ENCODE results near the gene RAD18.

RAD18 gene

DNA sequence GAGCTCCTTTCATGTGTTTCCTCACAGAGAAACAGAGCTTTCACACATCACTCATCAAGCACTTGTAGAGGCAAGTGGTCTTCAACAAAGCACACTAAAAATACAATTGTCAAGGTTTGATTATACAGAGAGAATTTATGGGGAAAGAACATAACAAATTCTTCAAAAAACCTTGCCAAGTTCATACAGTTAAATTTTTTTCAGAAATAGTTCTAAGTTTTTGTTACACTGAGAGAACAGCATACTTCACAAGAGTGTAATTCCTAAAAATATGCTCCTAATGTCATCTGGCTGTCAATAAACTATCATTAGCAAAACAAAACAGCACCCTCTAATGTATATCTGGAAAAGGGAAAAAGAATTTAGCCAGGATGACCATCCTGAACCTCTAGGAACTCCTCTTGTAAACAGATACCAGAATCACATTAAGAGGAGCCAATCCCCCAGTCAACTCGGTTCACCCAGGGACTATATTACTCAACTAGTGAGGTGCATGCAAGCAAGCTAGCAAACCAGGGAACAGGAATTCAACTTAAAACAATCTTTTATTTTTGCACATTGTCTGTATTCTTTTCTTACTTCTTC is 63.3 kb downstream of the RAD18 start:
- DNase-seq (ENCODE audit: low read depth) = no peak

DNA sequence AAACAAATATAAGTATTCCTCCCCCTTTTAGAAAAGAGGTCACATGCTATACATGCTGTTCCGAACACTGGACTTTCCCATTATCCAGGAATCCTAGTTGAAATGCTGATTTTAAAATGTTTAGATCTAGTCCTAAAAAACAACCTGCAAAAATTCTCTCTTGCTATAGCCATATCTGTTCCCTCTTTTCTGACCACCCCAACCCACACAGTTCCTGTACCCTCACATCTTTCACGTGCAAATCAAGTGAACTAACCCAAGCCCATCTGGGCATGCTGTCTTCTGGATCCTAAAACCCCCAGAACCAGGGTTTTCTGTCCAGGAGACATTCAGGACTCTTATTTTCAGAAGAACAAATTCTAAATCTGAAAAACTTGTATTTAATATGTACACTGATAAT is 67.4 kb downstream of the RAD18 start:
- DNase-seq (ENCODE audit: low read depth) = no peak

DNA sequence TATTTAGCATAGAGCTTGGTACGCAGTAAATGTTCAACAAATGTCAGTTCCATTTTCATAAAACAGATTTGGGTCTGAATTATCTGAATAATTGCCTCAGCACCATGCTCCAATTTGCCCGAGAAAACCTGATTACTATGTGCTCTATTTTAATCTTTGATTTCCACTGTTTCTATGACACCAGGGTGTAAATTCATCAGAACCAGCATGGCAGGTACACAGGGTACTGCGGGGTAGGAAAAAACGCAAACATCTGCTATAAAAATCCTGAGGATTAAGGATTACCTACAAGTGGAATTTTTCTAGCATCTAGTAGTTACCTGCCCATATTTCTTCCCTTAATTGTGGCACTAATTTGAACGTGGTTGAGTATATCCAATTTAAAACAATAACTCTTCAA is 70.3 kb downstream of the RAD18 start:
- DNase-seq (ENCODE audit: low read depth) = no peak

DNA sequence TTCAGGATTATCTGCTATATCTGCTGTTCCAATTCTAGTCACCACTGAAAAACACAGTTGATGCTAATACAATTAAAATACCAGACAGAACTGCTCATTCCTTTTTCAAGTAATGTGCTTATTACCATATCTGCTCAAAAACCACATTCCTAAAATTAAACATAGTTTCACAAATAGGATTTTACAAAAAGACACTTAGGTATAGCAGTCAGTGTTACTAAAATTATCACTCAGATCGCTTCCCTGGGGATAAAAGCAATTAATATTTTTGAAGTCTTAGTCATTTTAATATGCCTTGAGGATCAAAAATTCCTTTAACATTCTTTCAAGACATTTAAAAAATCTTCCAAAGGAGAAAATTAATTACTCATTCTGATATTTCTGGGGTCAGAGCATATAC is 71.5 kb downstream of the RAD18 start:
- no peak for DNase-seq (ENCODE audit: low read depth)

DNA sequence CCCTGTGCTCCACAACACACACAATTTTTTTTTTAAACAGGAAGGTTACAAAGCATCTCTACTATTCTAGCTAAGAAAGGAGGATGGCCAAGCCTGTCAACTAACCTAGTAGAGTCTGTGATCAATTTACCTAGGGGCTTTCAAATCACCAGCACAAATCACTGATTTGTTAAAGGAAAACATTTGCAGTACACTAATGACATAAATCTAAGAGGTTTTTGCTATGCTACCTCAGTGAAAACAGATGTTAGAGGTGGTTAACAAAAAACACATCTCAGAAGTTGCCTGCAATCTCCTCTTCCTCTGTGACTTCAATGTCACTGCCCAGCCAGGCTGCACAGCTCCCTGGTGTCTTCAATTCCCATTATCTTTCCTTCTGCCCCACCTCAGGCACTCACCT is 72.0 kb downstream of the RAD18 start:
- DNase-seq (ENCODE audit: low read depth) = no peak

DNA sequence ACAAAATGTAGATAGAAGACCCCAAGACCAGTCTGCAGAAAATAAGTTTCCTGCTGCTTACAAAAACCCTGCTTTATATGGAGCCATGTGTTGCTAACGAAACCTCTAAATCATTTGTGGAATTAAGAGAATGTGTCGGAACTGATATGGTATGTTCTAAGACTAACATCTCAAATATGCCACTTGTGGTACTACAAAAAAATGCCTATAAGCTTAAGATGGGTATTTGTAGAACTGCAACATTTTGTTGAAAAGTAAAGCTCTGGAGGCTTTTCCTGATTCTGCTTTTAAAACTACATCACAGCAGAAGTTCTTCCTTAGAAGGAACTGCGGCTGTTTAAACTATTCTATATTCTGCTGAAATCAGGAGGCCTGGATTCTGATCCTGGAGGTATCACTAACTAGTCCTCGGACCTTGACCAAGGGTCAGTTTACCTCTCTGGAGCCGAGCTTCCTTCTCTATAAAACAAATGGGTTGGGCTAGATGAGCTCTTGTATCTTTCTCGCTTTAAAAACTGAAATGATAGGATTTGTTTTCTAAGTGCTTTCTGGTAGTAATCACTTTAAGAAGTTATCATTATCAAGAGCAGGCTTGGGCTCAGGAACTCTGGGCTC is 74.9 kb downstream of the RAD18 start:
- no peak for DNase-seq (ENCODE audit: low read depth)

DNA sequence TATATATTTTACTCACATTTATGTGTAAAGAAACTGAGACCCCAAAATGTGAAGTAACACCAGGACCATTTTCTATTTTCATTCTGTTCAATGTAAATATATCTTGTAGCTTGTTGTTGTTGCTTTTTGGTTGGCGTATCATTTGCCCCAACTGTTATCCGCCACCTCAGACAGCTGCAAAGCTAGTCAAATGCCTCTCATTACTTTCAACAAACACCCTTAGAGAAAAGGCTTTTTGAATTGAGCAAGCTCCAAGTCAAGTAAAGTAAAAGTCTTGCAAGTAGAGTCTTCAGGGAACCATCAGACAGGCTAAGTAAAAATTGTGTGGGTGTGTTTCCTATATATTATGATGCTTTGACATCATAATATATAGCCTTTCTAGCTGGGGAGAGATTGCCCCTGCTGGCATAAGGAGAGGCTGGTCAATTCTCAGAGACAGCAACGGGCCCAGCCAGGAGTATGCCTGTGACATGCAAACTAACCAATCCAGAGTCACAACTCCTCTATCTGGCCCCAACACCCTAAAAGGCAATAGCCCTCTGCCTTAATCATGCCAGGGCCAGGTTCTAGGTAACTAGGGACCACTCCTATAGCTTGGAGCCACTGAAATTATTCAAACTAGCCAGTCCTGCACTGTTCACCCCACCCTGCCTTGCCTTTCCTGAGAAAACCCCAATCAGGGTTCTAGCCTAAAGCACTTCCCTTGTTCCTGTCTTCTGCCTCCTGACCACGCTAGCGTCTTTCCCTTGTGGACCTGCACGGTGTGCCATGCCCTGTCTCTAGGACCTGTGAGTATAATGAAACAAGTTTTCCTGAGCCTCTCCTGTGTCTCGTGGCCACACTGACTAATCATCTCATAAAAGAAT is 75.6 kb downstream of the RAD18 start:
- DNase-seq (ENCODE audit: low read depth) = no peak

DNA sequence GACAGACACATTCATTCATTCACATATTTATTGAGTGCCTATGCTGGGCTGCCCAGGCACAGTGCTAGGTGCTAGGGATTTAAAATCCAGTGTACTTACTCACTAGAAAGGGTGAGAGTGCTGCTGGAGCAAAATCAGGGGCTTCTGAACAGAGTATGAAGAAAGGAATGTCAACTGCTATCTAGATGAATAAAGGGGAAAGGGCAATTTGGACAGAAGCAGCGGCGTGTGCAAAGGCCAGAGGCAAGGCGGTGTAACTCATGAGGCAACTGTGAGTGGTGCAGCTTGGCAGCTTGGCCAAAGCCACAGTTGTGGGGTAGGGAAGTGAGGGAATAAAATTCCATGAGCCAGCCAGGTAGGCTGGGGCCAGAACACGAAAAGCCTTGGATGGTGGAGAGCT is 76.7 kb downstream of the RAD18 start:
- no peak for DNase-seq (ENCODE audit: low read depth)

DNA sequence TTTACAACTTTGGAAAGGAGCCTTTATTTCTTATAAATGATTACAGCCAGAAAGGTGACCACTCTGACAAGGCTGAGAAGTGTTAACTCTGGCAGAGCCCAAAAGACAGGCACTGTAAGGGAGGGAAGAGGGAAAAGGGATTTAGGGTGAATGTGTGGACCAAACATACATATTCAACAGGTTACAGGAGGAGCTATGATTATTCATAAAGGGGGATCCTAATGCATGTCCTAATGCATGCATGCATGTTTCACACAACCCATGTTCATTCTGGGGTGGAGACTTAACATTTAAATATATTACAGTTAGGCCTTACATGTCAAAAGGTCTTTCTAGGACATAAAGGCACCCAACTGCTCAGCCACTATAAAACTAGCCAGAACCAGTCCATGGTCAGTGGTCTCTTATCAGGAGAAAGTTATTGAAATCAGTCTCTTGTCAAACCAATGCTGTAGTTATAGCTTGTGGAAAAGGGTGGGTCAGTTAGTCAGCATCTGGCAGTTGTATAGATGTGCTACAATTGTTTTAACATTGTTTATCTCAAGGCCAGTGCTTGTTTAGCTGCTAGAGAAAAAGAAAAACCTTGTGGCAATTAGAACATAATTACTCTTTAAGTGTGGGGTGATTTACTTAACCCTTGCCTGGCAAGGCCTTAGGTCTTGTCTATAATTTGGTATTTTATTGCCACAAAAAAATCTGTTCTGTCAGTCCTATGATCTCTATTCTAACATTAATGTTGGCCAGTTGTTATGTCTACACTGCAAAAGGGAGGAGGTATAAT is 77.5 kb downstream of the RAD18 start:
- no peak for DNase-seq (ENCODE audit: low read depth)

DNA sequence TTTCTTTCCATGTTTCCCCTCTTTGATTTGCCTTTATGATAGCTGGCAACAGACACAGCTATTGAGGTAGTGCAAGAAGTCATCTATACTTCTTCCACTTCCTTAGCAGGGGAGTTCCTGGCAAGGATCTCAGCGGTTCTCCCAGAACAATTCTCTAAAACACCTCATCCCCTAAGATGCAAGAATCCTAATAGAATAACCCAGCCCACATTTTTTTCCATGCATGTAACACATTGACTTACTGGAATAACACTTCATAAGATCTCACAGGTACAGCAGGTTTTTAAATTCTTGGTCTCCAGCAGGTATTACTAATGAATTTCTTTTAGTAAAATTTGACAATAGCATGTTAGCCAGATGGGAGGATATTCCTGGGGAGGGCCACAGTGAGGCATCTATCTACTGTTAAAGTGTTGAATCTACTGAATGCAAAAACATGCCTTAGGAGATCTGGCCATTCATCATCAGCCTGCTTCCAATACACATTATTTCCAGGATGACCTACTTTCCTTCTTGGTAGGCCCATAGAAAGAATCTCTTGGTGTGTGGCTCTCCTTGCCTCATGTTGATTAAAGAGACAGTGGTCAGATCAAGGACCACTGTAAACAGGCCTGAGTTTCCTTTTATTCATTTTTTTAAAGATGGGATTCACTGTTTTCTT is 78.5 kb downstream of the RAD18 start:
- no peak for DNase-seq (ENCODE audit: low read depth)

DNA sequence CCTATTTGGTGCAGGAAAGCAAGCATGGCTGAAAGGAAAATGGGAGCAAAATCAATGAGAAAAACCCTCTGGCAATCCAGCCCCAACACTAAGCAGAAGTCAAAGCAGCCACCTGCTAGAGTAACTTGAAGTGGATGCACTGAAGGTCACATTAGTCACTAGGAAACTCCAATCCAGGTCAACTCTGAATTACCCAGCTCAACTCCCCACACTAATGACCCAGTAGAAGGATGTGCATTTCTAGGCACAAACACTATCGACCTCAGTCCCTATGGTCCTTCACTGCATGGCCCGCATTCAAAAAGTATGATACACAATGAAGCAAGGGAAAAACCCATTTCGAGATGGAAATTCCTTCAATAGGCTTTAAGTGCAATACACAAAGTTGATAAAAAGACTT is 80.6 kb downstream of the RAD18 start:
- no peak for DNase-seq (ENCODE audit: low read depth)

DNA sequence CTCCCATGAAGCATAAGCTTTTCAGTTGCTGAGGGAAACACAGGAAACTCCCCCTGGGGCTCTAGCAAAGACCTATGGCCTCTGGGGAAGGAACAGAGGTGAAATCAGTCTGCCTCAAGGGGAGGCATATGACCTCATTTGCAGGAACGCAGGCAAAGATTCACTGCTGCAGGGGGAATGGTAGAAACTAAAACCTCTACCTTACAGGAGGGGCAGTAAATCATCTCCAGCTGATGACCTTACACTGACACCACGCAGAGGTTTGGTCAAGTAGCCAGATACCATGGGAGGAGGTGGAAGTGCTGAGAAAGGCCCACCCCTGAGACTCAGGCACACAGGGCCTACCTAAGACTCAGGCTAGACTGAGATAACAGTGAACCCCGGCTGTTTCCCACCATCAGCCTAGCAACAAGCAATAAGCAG is 81.1 kb downstream of the RAD18 start:
- no peak for DNase-seq (ENCODE audit: low read depth)

DNA sequence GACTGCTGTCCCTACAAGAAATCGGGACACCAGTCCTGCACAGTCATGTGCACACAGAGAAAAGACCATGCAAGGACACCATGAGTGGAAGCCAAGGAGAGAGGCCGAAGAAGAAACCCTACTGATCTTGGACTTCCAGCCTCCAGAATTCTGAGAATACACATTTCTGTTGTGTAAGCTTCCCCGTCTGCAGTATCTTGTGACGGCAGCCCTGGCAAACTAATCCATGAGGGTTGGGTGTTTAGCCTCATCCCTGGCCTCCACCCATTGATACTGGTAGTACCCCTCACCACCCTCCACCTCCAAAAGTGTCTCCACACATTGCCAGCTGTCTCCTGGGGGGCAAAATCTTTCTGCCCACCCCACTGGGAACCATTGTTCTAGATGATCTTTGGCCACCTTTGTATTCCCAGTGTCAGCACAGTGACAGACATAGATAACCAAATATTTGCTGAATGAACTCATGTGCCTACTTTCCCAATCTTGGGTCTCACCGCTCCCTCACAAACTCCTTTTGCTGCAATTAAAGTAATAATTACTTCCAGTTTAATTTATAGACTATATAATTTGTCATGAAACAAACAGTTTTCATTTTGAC is 83.8 kb downstream of the RAD18 start:
- DNase-seq (ENCODE audit: low read depth) = no peak

DNA sequence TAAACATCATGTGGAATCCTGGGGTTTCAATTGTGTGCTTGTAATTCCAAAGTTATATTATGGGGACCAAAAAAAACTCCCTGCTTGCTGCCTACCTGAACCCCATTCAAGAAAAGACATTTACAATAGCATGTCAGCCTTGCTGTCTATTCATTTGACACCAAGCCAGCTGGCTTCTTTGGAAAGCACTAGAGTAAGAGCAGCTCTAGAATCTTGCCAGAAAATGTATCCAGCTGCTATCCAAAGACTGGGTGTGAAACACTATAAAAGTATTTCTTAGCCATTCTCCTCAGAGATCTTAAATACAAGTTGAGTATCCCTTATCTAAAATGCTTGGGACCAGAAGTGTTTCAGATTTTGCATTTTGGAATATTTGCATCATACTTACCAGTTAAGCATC is 87.4 kb downstream of the RAD18 start:
- no peak for DNase-seq (ENCODE audit: low read depth)

DNA sequence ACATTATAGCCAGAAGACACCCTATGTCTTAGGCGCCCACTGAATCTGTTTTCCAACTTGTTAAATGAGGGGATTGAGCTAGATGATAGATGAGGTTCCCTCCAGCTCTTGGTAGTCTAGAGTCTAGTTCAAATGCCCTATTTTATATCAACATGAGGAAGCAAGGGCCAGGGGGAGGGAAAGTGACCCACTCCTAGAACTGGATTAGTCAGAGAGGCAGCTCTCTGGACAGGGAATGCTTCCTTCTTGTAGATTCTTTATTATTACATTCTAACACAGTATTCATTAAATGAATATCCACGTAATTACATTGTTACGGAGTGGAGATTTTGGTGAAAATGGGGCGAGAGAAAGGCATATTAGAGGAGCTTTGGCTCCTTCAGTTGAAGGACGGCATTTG is 89.5 kb downstream of the RAD18 start:
- DNase-seq (ENCODE audit: low read depth) = no peak

DNA sequence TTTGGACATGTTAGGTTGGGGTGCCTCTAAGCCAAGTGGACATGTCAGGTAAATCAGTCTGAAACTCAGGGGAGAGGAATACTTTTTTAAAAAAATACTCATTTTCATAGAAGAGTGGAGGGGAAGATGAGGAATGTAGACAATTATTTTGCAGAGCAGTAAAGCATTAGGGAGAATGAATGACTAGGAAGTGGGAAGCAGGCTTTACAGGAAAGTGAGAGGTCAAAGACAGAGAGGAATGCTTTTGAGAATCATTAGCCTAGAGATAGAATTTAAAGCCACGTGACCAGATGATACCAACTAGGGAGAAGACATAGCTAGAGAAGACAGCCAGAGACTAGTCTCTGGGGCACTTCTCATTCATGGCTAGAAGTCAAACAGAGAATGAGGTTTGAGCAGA is 91.0 kb downstream of the RAD18 start:
- no peak for DNase-seq (ENCODE audit: low read depth)

DNA sequence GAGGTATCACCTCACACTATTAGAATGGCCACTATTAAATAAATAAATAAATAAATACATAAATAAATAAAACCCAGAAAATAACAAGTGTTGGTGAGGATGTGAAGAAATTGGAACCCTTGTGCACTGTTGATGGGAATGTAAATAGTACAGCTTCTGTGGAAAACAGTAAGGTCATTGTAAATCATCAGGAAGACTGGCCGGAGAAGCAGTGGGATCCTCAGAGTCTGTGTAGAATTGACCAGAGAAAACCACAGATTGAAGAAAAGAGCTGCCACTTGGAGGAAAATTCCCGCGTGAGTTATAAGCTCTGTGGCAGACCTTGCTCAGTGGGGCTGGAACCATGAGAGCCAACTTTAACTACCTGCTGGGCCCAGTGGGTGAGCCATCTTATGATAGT is 92.0 kb downstream of the RAD18 start:
- no peak for DNase-seq (ENCODE audit: low read depth)

DNA sequence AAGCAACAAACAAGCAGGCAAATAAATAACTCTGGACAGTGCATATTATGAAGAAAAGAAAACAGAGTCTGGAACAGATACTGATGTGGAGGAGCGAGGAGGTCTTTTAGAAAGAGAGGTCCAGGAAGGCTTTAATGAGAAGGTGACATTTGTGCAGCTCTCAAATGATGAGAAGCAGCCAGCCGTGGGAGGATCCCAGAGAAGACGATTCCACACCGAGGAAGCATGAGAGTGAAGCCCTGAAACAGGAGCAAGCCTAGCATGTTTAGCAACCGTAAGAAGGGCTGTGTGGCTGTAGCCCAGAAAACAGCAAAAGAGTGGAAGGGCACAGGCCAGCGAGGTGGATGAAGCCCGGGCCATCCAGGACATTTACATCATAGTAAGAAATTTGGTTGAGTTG is 93.1 kb downstream of the RAD18 start:
- no peak for DNase-seq (ENCODE audit: low read depth)

DNA sequence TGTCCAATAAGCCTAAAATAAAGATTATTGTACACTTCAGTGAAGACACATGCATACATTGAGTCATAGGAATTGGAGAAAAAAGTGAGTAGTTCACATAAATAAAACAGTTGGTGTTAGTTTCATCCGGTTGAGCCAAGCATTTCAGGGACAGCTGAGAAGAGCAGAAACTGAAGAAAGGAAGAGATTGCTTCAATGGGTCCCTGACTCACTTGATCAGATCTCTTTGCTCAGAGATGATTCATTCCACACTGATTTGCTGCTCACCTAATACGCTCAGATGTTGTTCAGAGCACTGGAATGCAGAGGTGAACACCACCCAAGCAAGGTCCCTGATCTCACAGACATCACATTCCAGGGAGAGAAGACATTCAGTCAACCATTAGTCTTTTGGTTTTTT is 93.7 kb downstream of the RAD18 start:
- DNase-seq (ENCODE audit: low read depth) = no peak

DNA sequence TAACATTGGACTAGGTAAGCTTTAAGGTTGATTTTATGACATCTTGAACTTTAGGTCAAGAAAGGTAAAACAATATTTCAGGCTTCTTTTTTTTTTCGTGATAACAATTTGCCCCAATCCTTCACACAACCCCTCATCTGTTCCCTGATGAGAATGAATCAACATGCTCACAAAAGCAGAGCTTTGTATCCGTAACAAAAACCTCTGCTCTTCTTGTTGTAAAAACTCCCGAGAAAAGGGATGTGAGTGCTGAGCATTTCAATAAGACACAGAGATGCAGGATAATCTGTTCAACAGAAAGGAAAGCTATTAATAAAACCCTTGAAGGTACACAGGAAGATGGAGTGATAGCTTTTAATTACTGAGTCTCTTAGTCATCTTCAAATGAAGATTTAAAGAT is 94.3 kb downstream of the RAD18 start:
- no peak for DNase-seq (ENCODE audit: low read depth)

DNA sequence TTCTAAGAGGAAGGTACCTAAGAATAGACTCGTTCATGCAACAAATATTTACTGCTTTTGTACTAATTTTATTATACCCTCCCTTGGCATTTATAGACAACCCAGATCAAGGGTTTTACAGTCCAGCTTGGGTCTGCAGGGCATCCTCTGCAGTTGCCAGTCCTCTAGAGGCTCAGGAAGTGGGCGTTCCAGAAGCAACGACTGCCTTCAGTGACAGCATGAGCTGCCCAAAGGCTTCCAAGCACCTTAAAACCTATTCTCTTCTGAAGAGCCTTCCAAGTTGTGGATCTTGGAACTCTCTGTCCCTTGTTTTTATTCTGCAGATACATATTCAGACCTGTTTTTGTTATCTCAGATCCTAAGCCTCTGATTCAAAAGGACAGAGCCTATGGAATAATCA is 95.6 kb downstream of the RAD18 start:
- DNase-seq (ENCODE audit: low read depth) = no peak

DNA sequence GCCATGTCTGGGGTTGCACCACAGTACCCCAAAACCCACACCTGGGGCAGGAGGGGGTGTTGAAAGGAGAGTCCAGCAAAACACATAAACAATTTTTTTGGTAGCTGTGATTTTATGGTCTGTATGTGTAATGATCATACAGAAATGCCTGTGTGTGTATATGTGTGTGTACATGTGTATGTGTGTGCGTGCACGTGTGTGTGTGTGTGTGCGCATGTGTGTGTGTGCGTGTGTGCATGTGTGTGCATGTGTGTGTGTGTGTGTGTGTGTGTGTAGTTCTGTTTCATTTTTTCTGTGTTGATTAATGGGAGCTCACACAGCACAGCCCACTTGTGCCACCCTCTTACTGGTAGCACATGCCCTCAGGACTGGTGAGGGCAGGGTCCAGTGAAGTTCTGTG is 97.6 kb downstream of the RAD18 start:
- DNase-seq (ENCODE audit: low read depth) = no peak

Measured in T follicular helper cell (primary cell).